SIG-M5 treated with dmso at 0.1 percent for 504 hours (cell line): ENCODE measurements around the gene OR6K2.
"Not testable (repeated sequence)": the region's sequence is repeated elsewhere in the genome, so short reads cannot be mapped to it uniquely, and the experiment has no call there.

Experiments
- DNase-seq: peaks from one replicate; lab custom pipeline; 2025; ENCODE audit not compliant: unreplicated experiment; lab: John Stamatoyannopoulos, UW

The OR6K2 gene

GRCh38 chr1:158700552-158700951, at the start of gene OR6K2:
Gene OR6K2, minus strand, starts transcription at chr1:158700652. Its CDS starts 0 bp downstream, at chr1:158700652.
- DNase-seq: no peak

GRCh38 chr1:158735848-158736247, 35.4 kb upstream of the OR6K2 start:
- DNase-seq: no peak

- DNase-seq: no peak
These were observed 32.1 kb upstream of the OR6K2 start for GRCh38 chr1:158732524-158732923.

GRCh38 chr1:158731707-158732106, 31.3 kb upstream of the OR6K2 start:
- DNase-seq: no peak

- DNase-seq: no peak
These were observed 30.0 kb upstream of the OR6K2 start for GRCh38 chr1:158730453-158730852.

- no peak for DNase-seq
These were observed 28.2 kb upstream of the OR6K2 start for GRCh38 chr1:158728510-158729225.

GRCh38 chr1:158724442-158724841, 24.0 kb upstream of the OR6K2 start:
- DNase-seq: no peak

- no peak for DNase-seq
These were observed 20.2 kb upstream of the OR6K2 start, which contains the start of gene OR6K3 for GRCh38 chr1:158720620-158721019. Gene OR6K3, minus strand, starts transcription at chr1:158720720. Its CDS starts 2,605 bp downstream, at chr1:158718115.

GRCh38 chr1:158719664-158720063, 19.2 kb upstream of the OR6K2 start:
- no peak for DNase-seq

GRCh38 chr1:158717344-158717743, 16.9 kb upstream of the OR6K2 start:
- no peak for DNase-seq

- DNase-seq: no peak
These were observed 15.9 kb upstream of the OR6K2 start for GRCh38 chr1:158716335-158716734.

GRCh38 chr1:158714754-158715153, 14.3 kb upstream of the OR6K2 start:
- DNase-seq: no peak

GRCh38 chr1:158711098-158711497, 10.6 kb upstream of the OR6K2 start:
- no peak for DNase-seq

- DNase-seq: no peak
These were observed 5.6 kb upstream of the OR6K2 start for GRCh38 chr1:158706096-158706495.

GRCh38 chr1:158694596-158694995, 5.9 kb downstream of the OR6K2 start:
- DNase-seq: no peak

- no peak for DNase-seq
These were observed 8.1 kb downstream of the OR6K2 start for GRCh38 chr1:158692356-158692755.

- DNase-seq: no peak
These were observed 8.5 kb downstream of the OR6K2 start for GRCh38 chr1:158691907-158692306.

- DNase-seq: not testable (repeated sequence)
These were observed 9.3 kb downstream of the OR6K2 start for GRCh38 chr1:158691149-158691548.

- DNase-seq: no peak
These were observed 10.6 kb downstream of the OR6K2 start for GRCh38 chr1:158689875-158690274.

- no peak for DNase-seq
These were observed 11.3 kb downstream of the OR6K2 start for GRCh38 chr1:158689110-158689509.

GRCh38 chr1:158688343-158688742, 12.1 kb downstream of the OR6K2 start:
- not testable (repeated sequence) for DNase-seq

GRCh38 chr1:158687037-158687436, 13.4 kb downstream of the OR6K2 start:
- DNase-seq: no peak
